IPS-15b (cell line): ENCODE data around the gene USH2A.
A peak's percentile ranks its signal among the peaks of the same experiment; 100 is the strongest.

ENCODE experiments used
- H3K27me3 ChIP-seq: one replicate; pipeline ENCODE4 v1.6.1; 2013; ENCODE audit warnings: low read length; ENCODE audit not compliant: control insufficient read depth, insufficient read depth
- H3K36me3 ChIP-seq: one replicate; pipeline ENCODE4 v1.6.1; 2013; ENCODE audit warnings: low read length; ENCODE audit not compliant: control insufficient read depth, insufficient read depth
- H3K4me1 ChIP-seq: one replicate; pipeline ENCODE4 v1.6.1; 2013; ENCODE audit warnings: mild to moderate bottlenecking, low read length; ENCODE audit not compliant: control insufficient read depth, insufficient read depth
- H3K4me3 ChIP-seq: one replicate; pipeline ENCODE4 v1.5.1; 2013; ENCODE audit warnings: low read depth, low read length
- H3K9ac ChIP-seq: one replicate; pipeline ENCODE4 v1.6.1; 2013; ENCODE audit warnings: low read depth, mild to moderate bottlenecking, low read length
- H3K9me3 ChIP-seq: one replicate; pipeline ENCODE4 v1.6.1; 2013; ENCODE audit warnings: mild to moderate bottlenecking, low read length; ENCODE audit not compliant: control insufficient read depth, insufficient read depth

The USH2A gene

DNA sequence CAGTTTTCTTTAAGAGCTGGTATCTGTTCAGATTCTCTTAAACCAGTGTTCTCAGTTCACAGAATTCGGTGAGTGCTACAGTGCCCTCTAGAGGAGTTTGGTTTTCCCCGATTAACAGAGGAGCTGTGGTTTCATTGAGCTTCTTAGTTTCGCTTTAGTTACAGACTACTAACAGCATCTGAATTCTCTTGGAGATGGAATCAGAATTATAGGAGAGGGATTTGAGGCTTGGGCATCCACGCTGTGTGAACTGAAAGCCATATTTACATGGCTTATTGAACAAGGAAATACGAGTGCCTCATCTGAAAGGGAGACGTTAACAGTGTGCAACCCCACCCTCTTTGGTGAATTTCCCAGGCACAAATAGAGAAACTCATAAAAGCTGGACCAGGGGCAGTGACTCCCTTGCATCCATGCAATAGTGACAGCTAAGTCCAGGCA lies 202.0 kb downstream of the USH2A start:
- Histone ChIP-seq H3K27me3 (no peaks in the 10 kb centered on the region), H3K9me3 (no peaks in the 10 kb centered on the region), H3K9ac (no peak overlapping the region), H3K4me3 (peak overlapping the region; percentile 43), H3K4me1 (peaks cover 9% of the 10 kb centered on the region), H3K36me3 (no peaks in the 10 kb centered on the region)

- no peak overlapping the region for H3K9ac ChIP-seq
- H3K27me3 ChIP-seq, result no peaks in the 10 kb centered on the region
- no peaks in the 10 kb centered on the region for H3K36me3 ChIP-seq
- H3K9me3 ChIP-seq, result no peaks in the 10 kb centered on the region
- H3K4me1 ChIP-seq, result peaks cover 7% of the 10 kb centered on the region
- no peak overlapping the region for H3K4me3 ChIP-seq
These were observed 206.9 kb downstream of the USH2A start for GRCh38 chr1:216216305-216216704.

GRCh38 chr1:216215169-216215568 lies 208.1 kb downstream of the USH2A start:
- no peak overlapping the region for H3K9ac ChIP-seq
- no peaks in the 10 kb centered on the region for H3K27me3 ChIP-seq
- H3K9me3 ChIP-seq, result no peaks in the 10 kb centered on the region
- no peaks in the 10 kb centered on the region for H3K36me3 ChIP-seq
- H3K4me3 ChIP-seq, result no peak overlapping the region
- H3K4me1 ChIP-seq, result no peaks in the 10 kb centered on the region

- H3K9me3 ChIP-seq, result no peaks in the 10 kb centered on the region
- H3K9ac ChIP-seq, result no peak overlapping the region
- H3K4me1 ChIP-seq, result no peaks in the 10 kb centered on the region
- H3K27me3 ChIP-seq, result no peaks in the 10 kb centered on the region
- H3K4me3 ChIP-seq, result no peak overlapping the region
- no peaks in the 10 kb centered on the region for H3K36me3 ChIP-seq
These were observed 210.4 kb downstream of the USH2A start for GRCh38 chr1:216212826-216213225.

GRCh38 chr1:216210081-216210480 lies 213.2 kb downstream of the USH2A start:
- no peak overlapping the region for H3K9ac ChIP-seq
- H3K4me1 ChIP-seq, result no peaks in the 10 kb centered on the region
- no peaks in the 10 kb centered on the region for H3K36me3 ChIP-seq
- no peak overlapping the region for H3K4me3 ChIP-seq
- H3K9me3 ChIP-seq, result no peaks in the 10 kb centered on the region
- H3K27me3 ChIP-seq, result no peaks in the 10 kb centered on the region

DNA sequence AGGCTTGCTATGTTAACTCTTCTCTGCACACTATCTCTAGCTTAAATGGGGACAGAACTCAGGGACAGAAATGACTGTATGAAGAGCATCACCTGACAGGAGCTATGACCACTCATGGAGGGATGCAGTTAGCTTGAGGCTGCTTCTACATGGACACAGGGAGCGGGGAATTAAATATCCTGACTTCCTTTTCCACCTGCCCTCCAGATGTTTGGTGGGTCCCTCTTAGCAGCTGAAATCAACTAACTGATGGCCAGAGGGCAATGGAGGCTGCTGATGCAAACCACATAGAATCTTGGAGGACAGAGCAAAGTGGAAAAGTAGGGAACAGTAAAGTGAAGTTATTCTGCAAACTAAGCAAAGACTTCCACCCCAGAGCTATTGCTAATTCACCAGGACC lies 214.1 kb downstream of the USH2A start:
- no peak overlapping the region for H3K9ac ChIP-seq
- no peaks in the 10 kb centered on the region for H3K9me3 ChIP-seq

DNA sequence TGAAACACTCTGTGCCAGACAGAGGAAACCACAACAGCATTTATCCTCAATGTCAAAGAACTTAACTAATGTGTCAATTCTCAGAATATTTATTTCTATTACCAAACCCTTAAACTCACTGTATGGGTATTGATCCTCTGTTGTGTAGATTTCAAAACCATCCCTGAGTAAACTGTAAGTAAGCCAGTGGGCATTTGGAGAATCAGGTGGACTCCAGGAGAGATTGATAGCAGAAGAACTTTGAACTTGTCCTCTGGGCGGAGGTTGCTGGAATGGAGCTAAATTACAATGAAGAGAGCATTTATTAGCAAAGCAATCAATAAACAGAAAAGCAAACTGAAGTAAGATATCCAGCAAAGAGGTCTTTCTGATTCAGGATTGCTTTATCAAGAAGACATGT lies 216.1 kb downstream of the USH2A start:
- Histone ChIP-seq H3K4me3 (no peak overlapping the region), H3K27me3 (no peaks in the 10 kb centered on the region), H3K36me3 (no peaks in the 10 kb centered on the region), H3K9ac (no peak overlapping the region), H3K4me1 (no peaks in the 10 kb centered on the region), H3K9me3 (no peaks in the 10 kb centered on the region)

More for the DNA sequence above, 214.1 kb downstream of the USH2A start:
- H3K4me3 ChIP-seq, result no peak overlapping the region
- no peaks in the 10 kb centered on the region for H3K36me3 ChIP-seq
- no peaks in the 10 kb centered on the region for H3K4me1 ChIP-seq
- no peaks in the 10 kb centered on the region for H3K27me3 ChIP-seq

- H3K9ac ChIP-seq, result no peak overlapping the region
- H3K27me3 ChIP-seq, result no peaks in the 10 kb centered on the region
- no peak overlapping the region for H3K4me3 ChIP-seq
- no peaks in the 10 kb centered on the region for H3K4me1 ChIP-seq
- no peaks in the 10 kb centered on the region for H3K9me3 ChIP-seq
- no peaks in the 10 kb centered on the region for H3K36me3 ChIP-seq
These were observed 218.1 kb downstream of the USH2A start for GRCh38 chr1:216205176-216205575.

DNA sequence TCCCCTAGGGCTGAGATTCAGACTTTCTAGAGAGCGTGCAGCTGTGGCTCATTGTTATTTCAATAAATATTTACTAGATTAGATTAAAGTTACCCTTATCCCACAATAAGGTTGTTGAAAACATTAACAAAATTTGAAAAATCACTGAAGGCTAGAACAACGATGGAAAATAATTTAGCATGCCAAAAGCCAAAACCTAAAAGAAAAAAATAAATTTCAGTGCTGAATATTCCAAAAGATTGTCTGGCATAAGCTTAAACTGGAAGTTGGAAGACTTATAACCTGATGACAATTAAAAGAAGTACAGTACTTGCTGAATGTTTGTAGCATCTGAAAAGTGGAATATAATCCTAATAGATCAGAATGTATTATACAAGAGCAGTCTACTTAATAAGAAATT lies 221.3 kb downstream of the USH2A start:
- H3K36me3 ChIP-seq, result no peaks in the 10 kb centered on the region
- no peaks in the 10 kb centered on the region for H3K4me1 ChIP-seq
- no peak overlapping the region for H3K4me3 ChIP-seq
- no peaks in the 10 kb centered on the region for H3K9me3 ChIP-seq
- no peaks in the 10 kb centered on the region for H3K27me3 ChIP-seq
- no peak overlapping the region for H3K9ac ChIP-seq

DNA sequence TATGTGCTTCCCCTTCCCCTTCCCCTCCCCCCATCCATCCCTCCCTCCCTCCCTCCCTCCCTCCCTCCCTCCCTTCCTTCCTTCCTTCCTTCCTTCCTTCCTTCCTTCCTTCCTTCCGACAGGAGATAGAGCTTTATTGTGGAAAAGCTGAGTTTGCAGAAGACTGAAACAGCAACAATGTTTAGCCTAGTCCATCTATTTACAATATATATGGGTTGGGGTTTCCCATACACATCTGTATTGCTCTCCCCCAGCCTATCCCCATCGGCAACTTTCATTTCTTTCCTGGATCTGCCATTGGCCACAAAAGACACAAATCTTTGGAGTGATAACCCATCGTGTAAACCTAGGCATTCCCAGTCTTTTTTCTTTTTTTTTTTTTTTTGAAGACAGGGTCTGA lies 222.3 kb downstream of the USH2A start:
- no peak overlapping the region for H3K4me3 ChIP-seq
- no peak overlapping the region for H3K9ac ChIP-seq
- H3K9me3 ChIP-seq, result no peaks in the 10 kb centered on the region
- no peaks in the 10 kb centered on the region for H3K36me3 ChIP-seq
- H3K27me3 ChIP-seq, result no peaks in the 10 kb centered on the region
- no peaks in the 10 kb centered on the region for H3K4me1 ChIP-seq

GRCh38 chr1:216194721-216195120 lies 228.5 kb downstream of the USH2A start:
- Histone ChIP-seq H3K4me3 (no peak overlapping the region), H3K9me3 (no peaks in the 10 kb centered on the region), H3K9ac (no peak overlapping the region), H3K4me1 (peaks cover 2% of the 10 kb centered on the region), H3K36me3 (no peaks in the 10 kb centered on the region), H3K27me3 (no peaks in the 10 kb centered on the region)

GRCh38 chr1:216193839-216194443 lies 229.3 kb downstream of the USH2A start:
- no peaks in the 10 kb centered on the region for H3K27me3 ChIP-seq
- no peak overlapping the region for H3K4me3 ChIP-seq
- no peak overlapping the region for H3K9ac ChIP-seq

More at GRCh38 chr1:216193839-216194443, 229.3 kb downstream of the USH2A start:
- Histone ChIP-seq H3K9me3 (no peaks in the 10 kb centered on the region), H3K4me1 (peaks cover 2% of the 10 kb centered on the region), H3K36me3 (no peaks in the 10 kb centered on the region)
